Ascending aorta (tissue), 2 donors: Measurements from ENCODE around the gene PICK1. TPM values are rescaled to one million over a fixed set of nuclear protein-coding genes. Genes with fewer than 3 reads are reported as not detected.
A peak's percentile ranks its signal among the peaks of the same experiment; 100 is the strongest.

Source experiments
- DNase-seq, 2 donors: peaks; one replicate each; pipeline ENCODE4 v3.0.0-alpha.2; 2019; ENCODE audit warnings: low spot score in 2 of 2
- H3K27ac ChIP-seq, 2 donors: fragments of 200-600 bp; sonication (generic); one replicate each; pipeline ENCODE4 v1.5.1; 2016 to 2017; ENCODE audit warnings: mild to moderate bottlenecking in 1 of 2
- H3K27me3 ChIP-seq: fragments of 200-600 bp; sonication (generic); one replicate; pipeline ENCODE4 v1.5.1; 2017
- H3K36me3 ChIP-seq, 2 donors: fragments of 200-600 bp; sonication (generic); one replicate each; pipeline ENCODE4 v1.5.1; 2016
- H3K4me1 ChIP-seq, 2 donors: fragments of 200-600 bp; sonication (generic); one replicate each; pipeline ENCODE4 v1.5.1; 2016 to 2017; ENCODE audit warnings: mild to moderate bottlenecking in 1 of 2
- H3K4me3 ChIP-seq, 2 donors: fragments of 200-600 bp; sonication (generic); one replicate each; pipeline ENCODE4 v1.5.1; 2016 to 2017; ENCODE audit warnings: mild to moderate bottlenecking in 1 of 2
- H3K9me3 ChIP-seq, 2 donors: fragments of 200-600 bp; sonication (generic); one replicate each; pipeline ENCODE4 v1.5.1; 2016
- CTCF ChIP-seq, 3 experiments: fragments of 200-600 bp in 2 of 3; fragments of 450-650 bp in 1 of 3; sonication (generic) in 2 of 3; IDR thresholded peaks; one replicate each; pipeline ENCODE4 v1.5.1; 2016 to 2019; ENCODE audit warnings: antibody characterized with exemption in 3 of 3, mild to moderate bottlenecking in 1 of 3, moderate library complexity in 1 of 3
- intact Hi-C: fragments of 100-400 bp; cut with DNase I; formaldehyde crosslinking; loops from one replicate; pipeline ENCODE4 v1.15.1; 2023
- total RNA-seq: library from RNA; depleted of rRNA; stranded (reverse); fragments of >200 nt; gene quantifications from one replicate; pipeline ENCODE4 v1.1.0, GENCODE V29; 2016

Gene PICK1
- total RNA-seq = 88.1 TPM

- Histone ChIP-seq H3K36me3 (peaks cover 11 to 23% of the 10 kb centered on the region in 2 donors), H3K4me1 (peaks cover 7 to 8% of the 10 kb centered on the region in 2 donors), H3K9me3 (no peaks in the 10 kb centered on the region), H3K27ac (peak within 1 kb of the TSS; percentile 92 to 93), H3K4me3 (peak within 1 kb of the TSS; percentile 65 to 70), H3K27me3 (no peaks in the 10 kb centered on the region)
- intact Hi-C loops = loop anchor here (1.0 to 10.0 kb wide), 3 partner anchors 144 to 628 kb away; partner anchors contain the start of genes DDX17, MAFF and TOMM22
- TF ChIP-seq CTCF (IDR thresholded peaks at IDR 0.05) = no peak
- peak; percentile 85 to 97 for DNase-seq
Observed at GRCh38 chr22:38056969-38057891, at the start of gene PICK1. TSS of gene PICK1 (plus strand) at chr22:38057404. CDS start at chr22:38057810, 406 bp downstream.

GRCh38 chr22:38009000-38009806, 48.0 kb upstream of the PICK1 start:
- no peak for TF ChIP-seq CTCF (IDR thresholded peaks at IDR 0.05)

GRCh38 chr22:38012604-38013072, 44.6 kb upstream of the PICK1 start:
- Histone ChIP-seq H3K27ac (no peak overlapping the region), H3K27me3 (no peaks in the 10 kb centered on the region), H3K9me3 (no peaks in the 10 kb centered on the region), H3K4me1 (no peaks in the 10 kb centered on the region), H3K36me3 (no peaks in the 10 kb centered on the region), H3K4me3 (no peak overlapping the region)
- DNase-seq = no peak
- intact Hi-C loops = no loop called here
- no peak for TF ChIP-seq CTCF (IDR thresholded peaks at IDR 0.05)

More at GRCh38 chr22:38009000-38009806, 48.0 kb upstream of the PICK1 start:
- Histone ChIP-seq H3K9me3 (no peaks in the 10 kb centered on the region), H3K4me3 (no peak overlapping the region), H3K36me3 (no peaks in the 10 kb centered on the region), H3K4me1 (no peaks in the 10 kb centered on the region), H3K27me3 (no peaks in the 10 kb centered on the region), H3K27ac (no peak overlapping the region)
- intact Hi-C loops = no loop called here
- DNase-seq = no peak

- H3K4me1 ChIP-seq = no peaks in the 10 kb centered on the region
- no peak overlapping the region for H3K4me3 ChIP-seq
- intact Hi-C loops = no loop called here
- H3K27ac ChIP-seq = no peak overlapping the region
- H3K9me3 ChIP-seq = no peaks in the 10 kb centered on the region
- TF ChIP-seq CTCF (IDR thresholded peaks at IDR 0.05) = no peak
- no peaks in the 10 kb centered on the region for H3K27me3 ChIP-seq
- no peak for DNase-seq
- H3K36me3 ChIP-seq = no peaks in the 10 kb centered on the region
Observed at GRCh38 chr22:38014083-38014482, 43.1 kb upstream of the PICK1 start.

GRCh38 chr22:38016182-38017151, 40.7 kb upstream of the PICK1 start:
- Histone ChIP-seq H3K4me3 (peak overlapping the region in 1 of 2 donors; percentile 6), H3K27ac (no peak overlapping the region)
- DNase-seq = no peak

More at GRCh38 chr22:38016182-38017151, 40.7 kb upstream of the PICK1 start:
- no peak for TF ChIP-seq CTCF (IDR thresholded peaks at IDR 0.05)
- Histone ChIP-seq H3K27me3 (no peaks in the 10 kb centered on the region), H3K4me1 (no peaks in the 10 kb centered on the region), H3K9me3 (no peaks in the 10 kb centered on the region), H3K36me3 (no peaks in the 10 kb centered on the region)
- intact Hi-C loops = no loop called here
